HCT116 (cell line): Measurements from ENCODE around the gene FHOD3. TPM values are rescaled to one million over a fixed set of nuclear protein-coding genes. Genes with fewer than 3 reads are reported as not detected.

ENCODE experiments used
- ATAC-seq: fragments of 200-7000 bp; cut with Tn5 transposase; 2 replicates; pipeline ENCODE4 v1.9.1; 2020; ENCODE audit warnings: mild to moderate bottlenecking, moderate library complexity
- BruUV-seq: library from RNA; stranded (reverse); fragments of 400-500 nt; replicated peaks from 2 replicates; lab custom pipeline; 2021; lab: Mats Ljungman, UMichigan
- CTCF ChIA-PET: fragments of 300-600 bp; sonication (Branson Sonifier 250); formaldehyde crosslinking; loops from one replicate; lab custom pipeline; 2021; ENCODE audit warnings: antibody characterized with exemption; lab: Charles Lee
- POLR2A ChIA-PET: fragments of 300-600, 350-600 bp; sonication (Branson Sonifier 250); formaldehyde crosslinking; loops from one replicate; lab custom pipeline; 2021; ENCODE audit warnings: antibody characterized with exemption; lab: Charles Lee
- RAD21 ChIA-PET, 2 experiments: fragments of 300-600 bp; sonication (Branson Sonifier 250); formaldehyde crosslinking; loops; one replicate each; lab custom pipeline; 2023; ENCODE audit warnings: low total read pairs in 2 of 2; ENCODE audit not compliant: uncharacterized antibody in 2 of 2, unreplicated experiment in 2 of 2, low non-redundant PET in 1 of 2; lab: Charles Lee
- DNase-seq: peaks from one replicate; pipeline ENCODE4 v3.0.0-alpha.2; 2010; ENCODE audit warnings: low read depth, low spot score
- H2AFZ ChIP-seq: fragments of 200-600 bp; shearing (Covaris generic), sonication (generic); 2 replicates; pipeline ENCODE4 v1.6.1; 2017; ENCODE audit warnings: low read depth, mixed run types, mixed read lengths, antibody characterized with exemption, low read length; ENCODE audit not compliant: poor library complexity, severe bottlenecking
- H3K27ac ChIP-seq: 2 replicates; pipeline ENCODE4 v1.5.1; 2012; ENCODE audit warnings: low read depth, low read length
- H3K27me3 ChIP-seq: fragments of 200-600 bp; sonication (generic); 2 replicates; pipeline ENCODE4 v1.6.1; 2016; ENCODE audit warnings: mixed run types, low read length, mixed read lengths; ENCODE audit not compliant: insufficient read depth
- H3K36me3 ChIP-seq, 2 experiments: fragments of 200-500 bp in 1 of 2; fragments of 200-600 bp in 1 of 2; sonication (Bioruptor generic) in 1 of 2; sonication (generic) in 1 of 2; 2 replicates each; pipeline versions ENCODE4 v1.5.1 to v1.6.1; 2014 to 2016; ENCODE audit warnings: low read length in 2 of 2, inconsistent platforms in 1 of 2, mixed read lengths in 1 of 2, mixed run types in 1 of 2; ENCODE audit not compliant: insufficient read depth in 2 of 2, control insufficient read depth in 1 of 2
- H3K4me1 ChIP-seq, 2 experiments: fragments of 200-600 bp in 1 of 2; sonication (generic) in 1 of 2; 2 replicates each; pipeline versions ENCODE4 v1.5.1 to v1.6.1; 2012 to 2017; ENCODE audit warnings: low read length in 2 of 2, inconsistent platforms in 1 of 2, mild to moderate bottlenecking in 1 of 2, mixed read lengths in 1 of 2, mixed run types in 1 of 2, moderate library complexity in 1 of 2; ENCODE audit not compliant: insufficient read depth in 2 of 2, control insufficient read depth in 1 of 2
- H3K4me2 ChIP-seq: fragments of 200-600 bp; sonication (generic); 2 replicates; pipeline ENCODE4 v1.6.1; 2017; ENCODE audit warnings: mixed run types, low read length, mixed read lengths
- H3K4me3 ChIP-seq, 2 experiments: fragments of 200-600 bp in 1 of 2; sonication (generic) in 1 of 2; replicated peaks in 1 of 2; 2 replicates each; pipeline ENCODE4 v1.5.1; 2011 to 2016; ENCODE audit warnings: low read length in 2 of 2, control low read depth in 1 of 2, low read depth in 1 of 2, mild to moderate bottlenecking in 1 of 2, mixed read lengths in 1 of 2, mixed run types in 1 of 2
- H3K79me2 ChIP-seq: fragments of 200-600 bp; sonication (generic); 2 replicates; pipeline ENCODE4 v1.6.1; 2017; ENCODE audit warnings: mild to moderate bottlenecking, mixed run types, low read length, moderate library complexity, mixed read lengths; ENCODE audit not compliant: insufficient read depth
- H3K9ac ChIP-seq: fragments of 200-600 bp; sonication (generic); 2 replicates; pipeline ENCODE4 v1.6.1; 2016; ENCODE audit warnings: low read length, mixed read lengths
- H3K9me2 ChIP-seq: fragments of 200-600 bp; sonication (generic), shearing (Covaris generic); 2 replicates; pipeline ENCODE4 v1.6.1; 2017; ENCODE audit warnings: mixed run types, mild to moderate bottlenecking, moderate library complexity; ENCODE audit not compliant: insufficient read depth
- H3K9me3 ChIP-seq, 2 experiments: fragments of 200-500 bp in 1 of 2; fragments of 200-600 bp in 1 of 2; sonication (Bioruptor generic) in 1 of 2; sonication (generic) in 1 of 2; 2 replicates each; pipeline ENCODE4 v1.6.1; 2014 to 2017; ENCODE audit warnings: low read length in 2 of 2, mixed read lengths in 2 of 2, inconsistent platforms in 1 of 2, low read depth in 1 of 2, mild to moderate bottlenecking in 1 of 2, mixed run types in 1 of 2, moderate library complexity in 1 of 2; ENCODE audit not compliant: control insufficient read depth in 1 of 2, insufficient read depth in 1 of 2
- H4K20me1 ChIP-seq: fragments of 200-600 bp; sonication (generic), shearing (Covaris generic); 2 replicates; pipeline ENCODE4 v1.6.1; 2017; ENCODE audit warnings: mixed run types, mild to moderate bottlenecking, moderate library complexity; ENCODE audit not compliant: insufficient read depth
- CTCF ChIP-seq, 3 experiments: fragments of 200-600 bp in 1 of 3; sonication (generic) in 1 of 3; IDR thresholded peaks in 2 of 3; conservative IDR thresholded peaks in 1 of 3; 2 replicates each; pipeline ENCODE4 v1.5.1; 2012 to 2017; ENCODE audit warnings: low read depth in 2 of 3, low read length in 2 of 3, antibody characterized with exemption in 1 of 3, borderline replicate concordance in 1 of 3, control low read depth in 1 of 3, mild to moderate bottlenecking in 1 of 3, mixed read lengths in 1 of 3, mixed run types in 1 of 3, moderate library complexity in 1 of 3; ENCODE audit not compliant: insufficient read depth in 1 of 3
- EGR1 ChIP-seq: IDR thresholded peaks from 2 replicates; pipeline ENCODE4 v1.6.1; 2012; ENCODE audit warnings: low read depth
- POLR2A ChIP-seq: IDR thresholded peaks from 2 replicates; pipeline ENCODE4 v1.7.0; 2011; ENCODE audit warnings: borderline replicate concordance; ENCODE audit not compliant: insufficient read depth, insufficient read length; ENCODE audit errors: extremely low read depth
- POLR2AphosphoS5 ChIP-seq: IDR thresholded peaks from 2 replicates; pipeline ENCODE4 v1.6.1; 2011; ENCODE audit warnings: mild to moderate bottlenecking, low read depth, low read length, moderate library complexity
- RAD21 ChIP-seq: IDR thresholded peaks from 2 replicates; pipeline ENCODE4 v1.6.1; 2012; ENCODE audit warnings: low read depth, mild to moderate bottlenecking
- SP1 ChIP-seq: IDR thresholded peaks from 2 replicates; pipeline ENCODE4 v1.6.1; 2012; ENCODE audit warnings: low read depth
- SRF ChIP-seq: IDR thresholded peaks from 2 replicates; pipeline ENCODE4 v1.6.1; 2012; ENCODE audit warnings: low read depth
- ZFX ChIP-seq: fragments of 450-650 bp; IDR thresholded peaks from 2 replicates; pipeline ENCODE4 v1.6.1; 2017
- ZNF274 ChIP-seq: fragments of 200-500 bp; sonication (Bioruptor generic); IDR thresholded peaks from 2 replicates; pipeline ENCODE4 v1.6.1; 2014; ENCODE audit warnings: mild to moderate bottlenecking, low read depth, low read length, inconsistent platforms
- intact Hi-C: fragments of 100-400 bp; cut with micrococcal nuclease; formaldehyde crosslinking; loops from 2 replicates; pipeline ENCODE4 v1.10.0; 2022
- total RNA-seq: library from RNA; stranded (reverse); gene quantifications from one replicate; pipeline ENCODE4 v1.2.1, GENCODE V29; 2021; ENCODE audit not compliant: unreplicated experiment

Gene FHOD3
- total RNA-seq, 1 experiment from 2014 or later, result 4.0 TPM

GRCh38 chr18:36685580-36685979 is 388.1 kb downstream of the FHOD3 start:
- intact Hi-C loops, result no loop called here
- H3K4me3 ChIP-seq, result no peak overlapping the region
- H3K9me3 ChIP-seq, result 0 out of 4 replicates have a peak, but pooled peaks cover 0 to 3% of the 10 kb centered on the region in 2 experiments
- POLR2A ChIA-PET, result no interaction called here
- H2AFZ ChIP-seq, result no peak overlapping the region
- TF ChIP-seq SRF (no peak), ZNF274 (no peak), CTCF (IDR thresholded peaks at IDR 0.05 in 2 of 3, conservative IDR thresholded peaks at IDR 0.05 in 1 of 3; ENCODE audit: borderline replicate concordance in 1 of 3, insufficient read depth in 1 of 3, low read depth in 2 of 3, low read length in 2 of 3) (no peak), POLR2AphosphoS5 (no peak), ZFX (no peak), RAD21 (no peak), SP1 (no peak), EGR1 (no peak), POLR2A (no peak)
- TF ChIP-seq, all 23 proteins: peak for 0
- ATAC-seq (no peak), DNase-seq (no peak)
- Histone ChIP-seq H4K20me1 (no peaks in the 10 kb centered on the region), H3K9ac (no peak overlapping the region), H3K27me3 (no peaks in the 10 kb centered on the region), H3K79me2 (no peaks in the 10 kb centered on the region), H3K36me3 (no peaks in the 10 kb centered on the region), H3K4me1 (no peaks in the 10 kb centered on the region), H3K9me2 (no peaks in the 10 kb centered on the region), H3K4me2 (no peak overlapping the region), H3K27ac (no peak overlapping the region)
- RAD21 ChIA-PET, result no interaction called here
- CTCF ChIA-PET, result no interaction called here
- no TSS peak for BruUV-seq
